OCI-LY1 (cell line): ENCODE results near the gene C11orf97.

Experiments
- H2AFZ ChIP-seq: fragments of 200-600 bp; sonication (generic), shearing (Covaris generic); 2 replicates; pipeline ENCODE4 v1.6.0; 2014; ENCODE audit warnings: antibody characterized with exemption, mild to moderate bottlenecking, low read length
- H3F3A ChIP-seq: fragments of 200-600 bp; sonication (generic), shearing (Covaris generic); 2 replicates; pipeline ENCODE4 v1.6.0; 2014; ENCODE audit warnings: mild to moderate bottlenecking, antibody characterized with exemption, low read length, moderate library complexity; ENCODE audit not compliant: insufficient read depth
- H3K27ac ChIP-seq: fragments of 200-600 bp; sonication (generic); 2 replicates; pipeline ENCODE4 v1.5.1; 2014; ENCODE audit warnings: low read length, mixed run types, mild to moderate bottlenecking, low read depth; ENCODE audit not compliant: poor library complexity, severe bottlenecking
- H3K27me3 ChIP-seq: fragments of 200-600 bp; sonication (generic); 2 replicates; pipeline ENCODE4 v1.6.0; 2014; ENCODE audit warnings: antibody characterized with exemption, mild to moderate bottlenecking, low read length, moderate library complexity; ENCODE audit not compliant: insufficient read depth
- H3K36me3 ChIP-seq: fragments of 200-600 bp; sonication (generic); 2 replicates; pipeline ENCODE4 v1.6.1; 2014; ENCODE audit warnings: mild to moderate bottlenecking, antibody characterized with exemption, low read length, moderate library complexity, mixed read lengths; ENCODE audit not compliant: insufficient read depth
- H3K4me1 ChIP-seq: fragments of 200-600 bp; sonication (generic); 2 replicates; pipeline ENCODE4 v1.5.1; 2014; ENCODE audit warnings: mild to moderate bottlenecking, low read length, moderate library complexity; ENCODE audit not compliant: insufficient read depth, severe bottlenecking
- H3K4me2 ChIP-seq: fragments of 200-600 bp; sonication (generic), shearing (Covaris generic); 2 replicates; pipeline ENCODE4 v1.6.1; 2014; ENCODE audit warnings: low read length
- H3K4me3 ChIP-seq: fragments of 200-600 bp; sonication (generic); 2 replicates; pipeline ENCODE4 v1.5.1; 2014; ENCODE audit warnings: low read length, low read depth, mild to moderate bottlenecking, mixed read lengths; ENCODE audit not compliant: poor library complexity, severe bottlenecking
- H3K79me2 ChIP-seq: fragments of 200-600 bp; shearing (Covaris generic); 2 replicates; pipeline ENCODE4 v1.6.1; 2016; ENCODE audit warnings: mixed run types, low read length, mixed read lengths; ENCODE audit not compliant: insufficient read depth
- H3K9ac ChIP-seq: fragments of 200-600 bp; sonication (generic), shearing (Covaris generic); 2 replicates; pipeline ENCODE4 v1.6.1; 2014; ENCODE audit warnings: mild to moderate bottlenecking, low read length, mixed read lengths
- H3K9me2 ChIP-seq: fragments of 200-600 bp; sonication (generic), shearing (Covaris generic); 2 replicates; pipeline ENCODE4 v1.6.1; 2014; ENCODE audit warnings: low read depth, mild to moderate bottlenecking, low read length, mixed read lengths
- H3K9me3 ChIP-seq: fragments of 200-600 bp; shearing (Covaris generic); 2 replicates; pipeline ENCODE4 v1.6.1; 2014; ENCODE audit warnings: low read length, mixed read lengths
- H4K20me1 ChIP-seq: fragments of 200-600 bp; sonication (generic), shearing (Covaris generic); 2 replicates; pipeline ENCODE4 v1.6.0; 2016; ENCODE audit warnings: mild to moderate bottlenecking, low read length; ENCODE audit not compliant: insufficient read depth
- CTCF ChIP-seq: fragments of 200-600 bp; sonication (generic), shearing (Covaris generic); IDR thresholded peaks from 2 replicates; pipeline ENCODE4 v1.5.1; 2017; ENCODE audit warnings: mild to moderate bottlenecking, antibody characterized with exemption, low read length, moderate library complexity, mixed read lengths
- EZH2 ChIP-seq: fragments of 200-600 bp; sonication (generic), shearing (Covaris generic); IDR thresholded peaks from 2 replicates; pipeline ENCODE4 v1.8.0; 2017; ENCODE audit warnings: borderline replicate concordance, mixed run types, mild to moderate bottlenecking, antibody characterized with exemption, low read length, moderate library complexity, mixed read lengths

The C11orf97 gene

DNA sequence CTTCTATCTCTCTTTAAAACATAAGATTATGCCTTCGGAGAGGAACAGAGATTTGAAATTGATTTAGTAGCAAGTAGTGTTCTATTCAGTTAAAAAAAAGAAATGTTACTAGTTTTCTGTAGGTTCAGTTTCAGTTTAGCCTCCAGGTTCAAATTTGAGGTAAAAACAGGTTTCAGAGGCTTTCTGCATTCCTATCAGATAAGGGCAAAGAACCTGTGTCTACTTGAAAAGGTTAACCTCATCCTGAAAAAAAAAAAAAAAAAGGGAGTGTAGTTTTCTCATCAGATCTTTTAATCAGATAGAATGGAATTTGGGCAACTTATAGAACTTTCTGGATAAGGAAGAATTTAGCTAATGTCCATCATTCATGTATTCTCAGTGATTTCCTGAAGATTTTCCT is 12.1 kb downstream of the C11orf97 start:
- Histone ChIP-seq H3K36me3 (no peaks in the 10 kb centered on the region), H3K4me3 (no peak overlapping the region), H3K9me2 (no peaks in the 10 kb centered on the region), H3K9ac (no peak overlapping the region), H3K9me3 (no peaks in the 10 kb centered on the region), H2AFZ (no peak overlapping the region), H3K27me3 (no peaks in the 10 kb centered on the region), H3F3A (no peaks in the 10 kb centered on the region), H3K79me2 (no peaks in the 10 kb centered on the region), H3K4me2 (no peak overlapping the region), H3K27ac (no peak overlapping the region), H3K4me1 (no peaks in the 10 kb centered on the region), H4K20me1 (no peaks in the 10 kb centered on the region)
- TF ChIP-seq CTCF, result no peak
- no peak for TF ChIP-seq EZH2

GRCh38 chr11:94525546-94526324 is 13.5 kb downstream of the C11orf97 start:
- H3K9ac ChIP-seq, result no peak overlapping the region
- H3K9me3 ChIP-seq, result no peaks in the 10 kb centered on the region
- H2AFZ ChIP-seq, result no peak overlapping the region
- H3K4me3 ChIP-seq, result no peak overlapping the region
- no peaks in the 10 kb centered on the region for H4K20me1 ChIP-seq
- H3K4me1 ChIP-seq, result no peaks in the 10 kb centered on the region
- no peak overlapping the region for H3K27ac ChIP-seq
- H3K79me2 ChIP-seq, result no peaks in the 10 kb centered on the region
- H3K36me3 ChIP-seq, result no peaks in the 10 kb centered on the region
- H3F3A ChIP-seq, result no peaks in the 10 kb centered on the region
- TF ChIP-seq CTCF, result no peak
- TF ChIP-seq EZH2, result no peak
- no peaks in the 10 kb centered on the region for H3K27me3 ChIP-seq
- H3K9me2 ChIP-seq, result no peaks in the 10 kb centered on the region
- no peak overlapping the region for H3K4me2 ChIP-seq

- Histone ChIP-seq H3F3A (no peaks in the 10 kb centered on the region), H3K36me3 (no peaks in the 10 kb centered on the region), H3K27me3 (no peaks in the 10 kb centered on the region)
Measured at GRCh38 chr11:94526645-94527438, 14.6 kb downstream of the C11orf97 start.

More at GRCh38 chr11:94526645-94527438, 14.6 kb downstream of the C11orf97 start:
- Histone ChIP-seq H2AFZ (no peak overlapping the region), H3K27ac (no peak overlapping the region), H3K4me2 (no peak overlapping the region), H3K9ac (no peak overlapping the region), H3K4me3 (no peak overlapping the region), H3K79me2 (no peaks in the 10 kb centered on the region), H3K4me1 (no peaks in the 10 kb centered on the region), H4K20me1 (no peaks in the 10 kb centered on the region), H3K9me3 (no peaks in the 10 kb centered on the region), H3K9me2 (no peaks in the 10 kb centered on the region)
- TF ChIP-seq CTCF, result no peak
- no peak for TF ChIP-seq EZH2
